Body of pancreas (tissue), 4 donors: ENCODE measurements around the gene KRT222. TPM values are rescaled to one million over a fixed set of nuclear protein-coding genes. Genes with fewer than 3 reads are reported as not detected.

Experiments used
- ATAC-seq: fragments of 150-250 bp; one replicate; pipeline ENCODE4 v1.9.1; 2016
- DNase-seq, 4 donors: peaks; one replicate each; pipeline ENCODE4 v3.0.0-alpha.2; 2019
- H3K27ac ChIP-seq, 4 donors: fragments of 200-600 bp; sonication (generic); 1 replicate in 3 of 4; 2 replicates in 1 of 4; pipeline versions ENCODE4 v1.5.1 to v1.6.1; 2016 to 2019; ENCODE audit warnings: mild to moderate bottlenecking in 1 of 4, mixed read lengths in 1 of 4, moderate library complexity in 1 of 4
- H3K27me3 ChIP-seq, 2 donors: fragments of 200-600 bp; sonication (generic); one replicate each; pipeline ENCODE4 v1.6.0; 2016; ENCODE audit warnings: mild to moderate bottlenecking in 1 of 2
- H3K36me3 ChIP-seq, 2 donors: fragments of 200-600 bp; sonication (generic); replicated peaks in 1 of 2; 2 replicates each; pipeline ENCODE4 v1.5.1; 2016; ENCODE audit warnings: low read depth in 2 of 2; ENCODE audit not compliant: insufficient read depth in 1 of 2
- H3K4me1 ChIP-seq: fragments of 200-600 bp; sonication (generic); one replicate; pipeline ENCODE4 v1.6.0; 2016
- H3K4me3 ChIP-seq, 2 donors: fragments of 200-600 bp; sonication (generic); 1 replicate in 1 of 2; 2 replicates in 1 of 2; pipeline ENCODE4 v1.5.1; 2016 to 2019
- H3K9me3 ChIP-seq, 3 donors: fragments of 200-600 bp; sonication (generic); 1 replicate in 2 of 3; 2 replicates in 1 of 3; pipeline ENCODE4 v1.5.1; 2016
- CTCF ChIP-seq, 7 experiments: fragments of 450-650 bp in 4 of 7; fragments of 200-600 bp in 3 of 7; sonication (generic) in 3 of 7; IDR thresholded peaks; one replicate each; pipeline ENCODE4 v1.5.1; 2016 to 2019; ENCODE audit warnings: antibody characterized with exemption in 7 of 7
- POLR2A ChIP-seq, 3 donors: fragments of 450-650 bp; IDR thresholded peaks; one replicate each; pipeline ENCODE4 v1.6.1; 2016; ENCODE audit warnings: antibody characterized with exemption in 3 of 3, mild to moderate bottlenecking in 2 of 3
- WGBS, 2 donors: methylation state at CpG; one replicate each; pipeline ENCODE4 v1.1.5; 2017; 5-methylcytosine and 5-hydroxymethylcytosine counted together
- intact Hi-C: fragments of 100-400 bp; cut with DNase I; formaldehyde crosslinking; loops from one replicate; pipeline ENCODE4 v1.15.1; 2023
- total RNA-seq, 2 donors: library from RNA; depleted of rRNA; stranded (reverse); fragments of >200 nt; gene quantifications; one replicate each; pipeline ENCODE4 v1.1.0, GENCODE V29; 2016

Gene KRT222
- total RNA-seq, 2 donors from 2014 or later: 0.66 to 1.6 TPM

- H3K4me3 ChIP-seq: peak overlapping the region; percentile 70 to 97
- H3K4me1 ChIP-seq: peaks cover 32% of the 10 kb centered on the region
- intact Hi-C loops: no loop called here
- peak; percentile 53 for ATAC-seq
- 1 to 3% methylated on average over 26 to 28 of the region's 28 CpGs for WGBS, 2 donors
- H3K27me3 ChIP-seq: no peaks in the 10 kb centered on the region
- peaks cover 0 to 3% of the 10 kb centered on the region in 2 donors for H3K36me3 ChIP-seq
- peak overlapping the region; percentile 93 to 98 (median 97) for H3K27ac ChIP-seq
- no peaks in the 10 kb centered on the region for H3K9me3 ChIP-seq
- peak in 3 of 4 donors; percentile 5 to 61 (median 45) for DNase-seq
- TF ChIP-seq POLR2A (IDR thresholded peaks at IDR 0.05) (peak in 1 of 3 donors; percentile 60), CTCF (IDR thresholded peaks at IDR 0.05) (no peak)
Observed at GRCh38 chr17:40648384-40648968, 16.5 kb downstream of the KRT222 start.

- peak within 1 kb of the TSS; percentile 93 to 98 (median 97) for H3K27ac ChIP-seq
- no peaks in the 10 kb centered on the region for H3K9me3 ChIP-seq
- peaks cover 0 to 3% of the 10 kb centered on the region in 2 donors for H3K36me3 ChIP-seq
- intact Hi-C loops: no loop called here
- H3K4me1 ChIP-seq: peaks cover 32% of the 10 kb centered on the region
- DNase-seq: peak; percentile 66 to 76 (median 67)
- peak within 1 kb of the TSS; percentile 70 to 97 for H3K4me3 ChIP-seq
- 0 to 1% methylated on average over 42 to 64 of the region's 64 CpGs for WGBS, 2 donors
- no peaks in the 10 kb centered on the region for H3K27me3 ChIP-seq
- TF ChIP-seq CTCF (IDR thresholded peaks at IDR 0.05) (peak in 1 of 7 experiments; percentile 6), POLR2A (IDR thresholded peaks at IDR 0.05) (peak; percentile 23 to 78 (median 76))
- peak; percentile 86 for ATAC-seq
Observed at GRCh38 chr17:40647624-40648383, 17.2 kb downstream of the KRT222 start, which contains the start of gene SMARCE1. Gene SMARCE1 (minus strand): TSS chr17:40647818. CDS start chr17:40645802, 2,016 bp downstream.

- ATAC-seq: peak; percentile 56
- H3K27me3 ChIP-seq: no peaks in the 10 kb centered on the region
- intact Hi-C loops: no loop called here
- WGBS, 2 donors: 5 to 6% methylated on average over 17 to 18 of the region's 18 CpGs
- peaks cover under 1 to 4% of the 10 kb centered on the region in 2 donors for H3K36me3 ChIP-seq
- no peaks in the 10 kb centered on the region for H3K9me3 ChIP-seq
- peak in 2 of 4 donors; percentile 12 for DNase-seq
- peak overlapping the region; percentile 70 to 97 for H3K4me3 ChIP-seq
- H3K4me1 ChIP-seq: peaks cover 32% of the 10 kb centered on the region
- TF ChIP-seq CTCF (IDR thresholded peaks at IDR 0.05) (no peak), POLR2A (IDR thresholded peaks at IDR 0.05) (no peak)
- peak overlapping the region; percentile 93 to 98 (median 97) for H3K27ac ChIP-seq
Observed at GRCh38 chr17:40646791-40647623, 18.0 kb downstream of the KRT222 start.

GRCh38 chr17:40645943-40646342, 19.0 kb downstream of the KRT222 start:
- H3K27me3 ChIP-seq: no peaks in the 10 kb centered on the region
- ATAC-seq: no peak
- H3K4me3 ChIP-seq: no peak overlapping the region
- DNase-seq: no peak
- intact Hi-C loops: no loop called here
- no peak overlapping the region for H3K27ac ChIP-seq
- TF ChIP-seq POLR2A (IDR thresholded peaks at IDR 0.05): no peak
- TF ChIP-seq CTCF (IDR thresholded peaks at IDR 0.05): no peak
- no peaks in the 10 kb centered on the region for H3K9me3 ChIP-seq
- H3K36me3 ChIP-seq: peaks cover 4 to 12% of the 10 kb centered on the region in 2 donors
- H3K4me1 ChIP-seq: peaks cover 32% of the 10 kb centered on the region
- 45 to 51% methylated on average over 2 of the region's 2 CpGs for WGBS, 2 donors
